Measurements from ENCODE around the gene LARGE1.
A peak's percentile ranks its signal among the peaks of the same experiment; 100 is the strongest.

The LARGE1 gene

DNA sequence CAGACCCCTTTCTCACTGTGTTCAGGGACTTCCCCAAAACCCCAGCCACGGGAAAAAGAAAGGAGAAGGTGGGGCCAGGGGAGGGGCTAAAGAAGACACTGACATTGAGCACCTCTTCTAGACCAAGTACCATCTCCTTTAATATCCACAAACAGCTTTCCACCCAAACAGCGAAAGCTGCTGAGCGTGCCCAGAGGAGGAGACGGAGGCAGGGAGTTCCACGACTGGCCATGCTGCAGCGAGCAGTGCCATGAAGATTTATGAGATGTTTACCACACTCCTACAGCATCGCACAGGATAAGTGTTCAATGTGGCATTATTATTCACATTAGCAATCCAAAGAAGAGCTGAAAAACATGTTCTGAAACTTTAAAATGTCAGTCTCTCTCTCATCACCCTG is 127.4 kb downstream of the LARGE1 start:
- peaks cover 0 to 4% of the 10 kb centered on the region in 2 donors for H3K9me3 ChIP-seq (ENCODE audit: control insufficient read depth in 1 of 2, low read length in 2 of 2)
- H3K27me3 ChIP-seq (ENCODE audit: low read depth, low read length) = no peaks in the 10 kb centered on the region
- peaks cover 0 to 13% of the 10 kb centered on the region in 2 donors for H3K4me1 ChIP-seq (ENCODE audit: control insufficient read depth in 1 of 2, insufficient read depth in 2 of 2, low read length in 2 of 2)
- peak overlapping the region; percentile 66 for H3K27ac ChIP-seq (ENCODE audit: low read length)
- no peaks in the 10 kb centered on the region for H3K36me3 ChIP-seq (ENCODE audit: control insufficient read depth in 1 of 2, insufficient read depth in 2 of 2, low read length in 2 of 2)
- peak overlapping the region in 1 of 2 donors; percentile 37 for H3K4me3 ChIP-seq (ENCODE audit: low read depth in 1 of 2, low read length in 2 of 2)

DNA sequence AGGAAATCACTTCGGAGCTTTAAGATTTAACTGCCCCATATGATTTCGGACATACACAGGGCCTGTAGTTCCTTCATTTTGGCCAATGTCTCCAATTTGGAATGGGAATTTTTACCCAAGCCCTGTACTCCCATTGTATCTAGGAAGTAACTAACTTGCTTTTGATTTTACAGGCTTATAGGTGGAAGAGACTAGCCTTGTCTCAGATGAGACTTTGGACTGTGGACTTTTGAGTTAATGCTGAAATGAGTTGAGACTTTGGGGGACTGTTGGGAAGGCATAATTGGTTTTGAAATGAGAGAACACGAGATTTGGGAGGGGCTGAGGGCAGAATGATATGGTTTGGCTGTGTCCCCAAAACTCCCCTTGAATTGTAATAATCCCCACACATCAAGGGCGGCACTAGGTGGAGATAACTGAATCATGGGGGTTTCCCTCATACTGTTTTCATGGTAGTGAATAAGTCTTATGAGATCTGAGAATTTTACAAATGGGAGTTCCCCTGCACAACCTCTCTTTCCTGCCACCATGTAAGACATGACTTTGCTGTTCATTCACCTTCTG is 130.5 kb downstream of the LARGE1 start:
- Histone ChIP-seq H3K27ac (ENCODE audit: low read length) (no peak overlapping the region), H3K4me1 (ENCODE audit: control insufficient read depth in 1 of 2, insufficient read depth in 2 of 2, low read length in 2 of 2) (peaks cover 0 to 22% of the 10 kb centered on the region in 2 donors), H3K27me3 (ENCODE audit: low read depth, low read length) (no peaks in the 10 kb centered on the region), H3K4me3 (ENCODE audit: low read depth in 1 of 2, low read length in 2 of 2) (no peak overlapping the region), H3K9me3 (ENCODE audit: control insufficient read depth in 1 of 2, low read length in 2 of 2) (peaks cover 0 to 4% of the 10 kb centered on the region in 2 donors), H3K36me3 (ENCODE audit: control insufficient read depth in 1 of 2, insufficient read depth in 2 of 2, low read length in 2 of 2) (no peaks in the 10 kb centered on the region)

DNA sequence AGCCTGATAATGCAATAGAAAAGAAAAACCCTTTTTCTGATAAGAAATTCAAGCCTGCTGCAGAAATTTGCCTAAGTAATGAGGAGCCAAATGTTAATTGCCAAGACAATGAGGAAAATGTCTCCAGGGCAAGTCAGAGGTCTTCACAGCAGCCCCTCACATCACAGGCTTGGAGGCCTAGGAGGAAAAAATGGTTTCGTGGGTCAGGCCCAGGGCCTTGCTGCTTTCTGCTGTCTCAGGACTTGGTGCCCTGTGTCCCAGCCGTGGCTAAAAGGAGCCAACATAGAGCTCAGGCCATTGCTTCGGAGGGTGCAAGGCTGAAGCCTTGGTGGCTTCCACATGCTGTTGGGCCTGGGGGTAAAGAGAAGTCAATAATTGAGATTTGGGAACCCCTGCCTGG is 131.3 kb downstream of the LARGE1 start:
- Histone ChIP-seq H3K27ac (ENCODE audit: low read length) (no peak overlapping the region), H3K27me3 (ENCODE audit: low read depth, low read length) (no peaks in the 10 kb centered on the region), H3K4me3 (ENCODE audit: low read depth in 1 of 2, low read length in 2 of 2) (no peak overlapping the region), H3K36me3 (ENCODE audit: control insufficient read depth in 1 of 2, insufficient read depth in 2 of 2, low read length in 2 of 2) (no peaks in the 10 kb centered on the region), H3K4me1 (ENCODE audit: control insufficient read depth in 1 of 2, insufficient read depth in 2 of 2, low read length in 2 of 2) (peaks cover 0 to 17% of the 10 kb centered on the region in 2 donors), H3K9me3 (ENCODE audit: control insufficient read depth in 1 of 2, low read length in 2 of 2) (peaks cover 0 to 4% of the 10 kb centered on the region in 2 donors)

DNA sequence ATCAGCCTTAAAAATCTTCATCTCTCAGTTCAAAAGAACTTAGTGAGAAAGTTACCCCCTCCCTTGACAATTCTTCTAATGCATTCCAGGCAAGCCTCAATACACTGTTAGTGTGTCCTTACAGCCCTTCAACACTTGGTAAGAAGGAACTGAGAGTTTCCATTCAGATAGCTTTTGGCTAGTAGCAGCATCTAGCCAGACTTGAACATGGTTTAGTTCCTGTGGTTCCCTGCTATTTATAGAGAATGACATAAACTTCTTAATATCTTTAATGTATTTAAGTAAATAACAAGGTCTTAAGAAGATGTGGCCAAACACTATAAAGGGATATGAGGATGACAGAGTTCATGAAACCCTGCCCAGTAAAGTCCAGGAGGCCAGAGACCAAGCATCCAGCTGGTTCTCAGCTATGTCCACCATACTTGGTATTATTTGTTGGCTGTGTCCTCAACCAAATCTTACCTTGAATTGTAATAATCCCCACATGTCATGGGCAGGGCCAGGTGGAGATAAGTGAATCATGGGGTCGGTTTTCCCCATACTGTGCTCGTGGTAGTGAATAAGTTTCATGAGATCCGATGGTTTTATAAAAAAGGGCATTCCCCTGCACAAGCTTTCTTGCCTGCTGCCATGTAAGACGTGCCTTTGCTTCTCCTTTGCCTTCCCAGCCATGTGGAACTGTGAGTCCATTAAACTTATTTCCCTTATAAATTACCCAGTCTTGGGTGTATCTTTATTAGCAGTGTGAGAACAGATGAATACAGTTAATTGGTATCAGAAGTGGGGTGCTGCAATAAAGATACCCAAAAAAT is 132.4 kb downstream of the LARGE1 start:
- Histone ChIP-seq H3K36me3 (ENCODE audit: control insufficient read depth in 1 of 2, insufficient read depth in 2 of 2, low read length in 2 of 2) (no peaks in the 10 kb centered on the region), H3K9me3 (ENCODE audit: control insufficient read depth in 1 of 2, low read length in 2 of 2) (peaks cover 0 to 4% of the 10 kb centered on the region in 2 donors), H3K4me3 (ENCODE audit: low read depth in 1 of 2, low read length in 2 of 2) (no peak overlapping the region), H3K27ac (ENCODE audit: low read length) (no peak overlapping the region), H3K4me1 (ENCODE audit: control insufficient read depth in 1 of 2, insufficient read depth in 2 of 2, low read length in 2 of 2) (peaks cover 0 to 9% of the 10 kb centered on the region in 2 donors), H3K27me3 (ENCODE audit: low read depth, low read length) (no peaks in the 10 kb centered on the region)

DNA sequence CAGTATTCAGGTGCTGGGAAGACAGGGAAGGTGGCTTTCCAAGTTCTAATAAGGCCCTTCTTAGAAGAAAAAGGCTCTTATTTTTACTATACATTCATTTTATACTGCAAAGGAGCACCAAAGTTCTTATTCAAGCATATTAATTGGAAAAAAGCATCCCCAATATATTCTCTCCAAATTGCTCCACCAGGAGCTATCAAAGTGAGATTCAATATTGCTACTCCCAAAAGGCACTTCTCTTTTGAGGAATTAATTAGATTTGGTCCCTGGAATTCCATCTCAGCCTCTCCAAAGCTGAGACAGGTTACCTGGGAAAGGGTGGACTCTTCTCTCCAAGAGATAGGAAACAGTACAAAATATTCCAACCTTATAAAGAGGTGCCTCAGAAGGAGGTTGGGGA is 134.1 kb downstream of the LARGE1 start:
- no peak overlapping the region for H3K4me3 ChIP-seq (ENCODE audit: low read depth in 1 of 2, low read length in 2 of 2)
- peaks cover 0 to 4% of the 10 kb centered on the region in 2 donors for H3K9me3 ChIP-seq (ENCODE audit: control insufficient read depth in 1 of 2, low read length in 2 of 2)
- H3K4me1 ChIP-seq (ENCODE audit: control insufficient read depth in 1 of 2, insufficient read depth in 2 of 2, low read length in 2 of 2) = peaks cover 0 to 9% of the 10 kb centered on the region in 2 donors
- H3K27ac ChIP-seq (ENCODE audit: low read length) = no peak overlapping the region
- no peaks in the 10 kb centered on the region for H3K27me3 ChIP-seq (ENCODE audit: low read depth, low read length)
- H3K36me3 ChIP-seq (ENCODE audit: control insufficient read depth in 1 of 2, insufficient read depth in 2 of 2, low read length in 2 of 2) = no peaks in the 10 kb centered on the region

DNA sequence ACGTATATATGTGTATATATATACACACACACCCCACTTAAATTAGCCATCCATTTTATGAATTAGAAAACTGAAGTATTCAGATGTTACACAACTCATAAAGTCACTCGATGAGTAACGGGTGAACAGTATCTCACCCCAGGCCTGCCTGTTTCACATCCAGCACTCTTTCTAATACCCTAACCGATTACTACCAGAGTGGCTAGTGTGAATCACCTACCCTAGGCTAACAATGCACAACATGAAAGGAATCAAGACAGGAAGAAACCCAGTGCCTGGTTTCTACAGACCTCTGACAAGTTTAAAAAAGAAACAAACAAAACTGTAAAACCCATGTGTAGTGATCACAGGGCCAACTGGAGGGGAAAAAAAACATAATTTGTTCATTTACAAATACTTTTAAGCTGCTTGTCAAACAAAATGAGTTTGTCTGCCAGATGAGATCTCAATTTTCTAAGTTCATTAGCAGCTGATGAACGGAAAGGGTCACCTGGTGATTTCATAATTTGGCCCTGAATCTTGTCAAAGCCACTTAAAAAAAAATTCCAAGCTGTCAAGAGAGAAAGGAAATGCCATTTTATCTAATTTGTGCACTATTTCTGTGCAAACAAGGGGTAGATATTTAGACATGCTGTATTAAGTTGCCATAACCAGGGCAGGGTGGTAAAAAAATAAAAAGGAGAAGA is 134.8 kb downstream of the LARGE1 start:
- H3K27me3 ChIP-seq (ENCODE audit: low read depth, low read length) = no peaks in the 10 kb centered on the region
- H3K9me3 ChIP-seq (ENCODE audit: control insufficient read depth in 1 of 2, low read length in 2 of 2) = peaks cover 0 to 4% of the 10 kb centered on the region in 2 donors
- no peak overlapping the region for H3K4me3 ChIP-seq (ENCODE audit: low read depth in 1 of 2, low read length in 2 of 2)
- no peaks in the 10 kb centered on the region for H3K36me3 ChIP-seq (ENCODE audit: control insufficient read depth in 1 of 2, insufficient read depth in 2 of 2, low read length in 2 of 2)
- H3K4me1 ChIP-seq (ENCODE audit: control insufficient read depth in 1 of 2, insufficient read depth in 2 of 2, low read length in 2 of 2) = peaks cover 0 to 9% of the 10 kb centered on the region in 2 donors
- H3K27ac ChIP-seq (ENCODE audit: low read length) = peak overlapping the region; percentile 10

DNA sequence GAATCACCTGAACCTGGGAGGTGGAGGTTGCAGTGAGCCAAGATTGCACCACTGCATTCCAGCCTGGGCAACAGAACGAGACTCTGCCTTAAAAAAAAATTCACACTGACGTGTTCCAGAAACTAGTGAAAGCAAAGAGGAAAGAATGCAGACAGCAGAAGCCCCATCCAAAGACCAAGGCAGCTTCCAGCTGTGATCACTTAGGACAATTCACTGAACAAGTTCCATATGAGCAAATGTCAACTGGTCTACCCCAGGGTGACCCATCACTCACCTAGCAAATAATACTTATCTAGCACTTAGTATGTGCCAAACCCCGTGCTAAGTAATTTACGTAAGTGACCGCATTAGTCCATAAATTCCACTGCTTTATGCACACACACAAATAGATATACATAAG is 138.9 kb downstream of the LARGE1 start:
- no peaks in the 10 kb centered on the region for H3K27me3 ChIP-seq (ENCODE audit: low read depth, low read length)
- peaks cover 0 to 9% of the 10 kb centered on the region in 2 donors for H3K4me1 ChIP-seq (ENCODE audit: control insufficient read depth in 1 of 2, insufficient read depth in 2 of 2, low read length in 2 of 2)
- H3K36me3 ChIP-seq (ENCODE audit: control insufficient read depth in 1 of 2, insufficient read depth in 2 of 2, low read length in 2 of 2) = no peaks in the 10 kb centered on the region
- H3K9me3 ChIP-seq (ENCODE audit: control insufficient read depth in 1 of 2, low read length in 2 of 2) = no peaks in the 10 kb centered on the region
- H3K27ac ChIP-seq (ENCODE audit: low read length) = no peak overlapping the region
- H3K4me3 ChIP-seq (ENCODE audit: low read depth in 1 of 2, low read length in 2 of 2) = no peak overlapping the region

DNA sequence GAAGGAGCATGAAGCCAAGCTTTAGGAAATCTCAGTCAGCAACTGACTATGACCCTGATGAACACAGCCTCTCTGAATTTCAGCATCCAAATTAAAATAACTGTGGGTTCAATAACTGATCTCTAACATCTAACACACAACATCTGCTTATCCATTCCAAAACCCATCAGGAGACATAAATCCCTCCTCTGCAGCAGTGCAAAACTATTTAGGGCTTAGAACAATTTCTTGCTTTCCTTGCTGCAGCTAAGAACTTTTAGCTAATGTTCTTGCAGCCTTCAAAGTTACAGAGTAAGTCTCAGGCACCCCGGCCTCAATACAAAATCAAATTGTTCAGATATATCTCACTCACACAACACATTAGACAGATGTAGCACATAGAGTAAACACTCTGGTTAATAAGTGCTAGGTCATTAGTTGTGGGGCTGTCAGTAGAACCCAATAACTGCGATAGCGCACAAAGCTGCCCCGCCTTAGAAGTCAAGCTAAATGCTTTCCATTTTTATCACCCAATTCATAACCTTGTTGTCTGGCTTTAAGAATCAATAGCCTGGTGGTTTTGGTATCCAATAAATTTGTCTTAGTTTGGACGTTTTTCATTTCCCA is 139.6 kb downstream of the LARGE1 start:
- no peak overlapping the region for H3K4me3 ChIP-seq (ENCODE audit: low read depth in 1 of 2, low read length in 2 of 2)
- H3K36me3 ChIP-seq (ENCODE audit: control insufficient read depth in 1 of 2, insufficient read depth in 2 of 2, low read length in 2 of 2) = no peaks in the 10 kb centered on the region
- no peaks in the 10 kb centered on the region for H3K27me3 ChIP-seq (ENCODE audit: low read depth, low read length)
- no peak overlapping the region for H3K27ac ChIP-seq (ENCODE audit: low read length)
- peaks cover 0 to 1% of the 10 kb centered on the region in 2 donors for H3K4me1 ChIP-seq (ENCODE audit: control insufficient read depth in 1 of 2, insufficient read depth in 2 of 2, low read length in 2 of 2)
- H3K9me3 ChIP-seq (ENCODE audit: control insufficient read depth in 1 of 2, low read length in 2 of 2) = no peaks in the 10 kb centered on the region

DNA sequence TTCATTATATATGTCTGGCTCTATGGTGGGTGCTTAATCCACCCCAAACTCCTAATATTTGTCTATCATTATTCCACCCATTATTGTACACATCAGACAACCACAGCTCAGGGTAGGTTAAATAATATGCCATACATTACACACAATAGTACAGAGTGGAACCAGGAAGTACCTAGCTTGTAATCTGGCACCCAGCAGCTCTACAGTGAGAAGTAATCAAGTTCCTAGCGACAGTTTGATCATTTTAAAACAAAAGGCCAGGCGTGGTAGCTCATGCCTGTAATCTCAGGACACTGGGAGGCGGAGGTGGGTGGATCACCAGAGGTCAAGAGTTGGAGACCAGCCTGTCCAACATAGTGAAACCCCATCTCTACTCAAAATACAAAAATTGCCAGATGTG is 141.0 kb downstream of the LARGE1 start:
- H3K4me1 ChIP-seq (ENCODE audit: control insufficient read depth in 1 of 2, insufficient read depth in 2 of 2, low read length in 2 of 2) = no peaks in the 10 kb centered on the region
- no peak overlapping the region for H3K27ac ChIP-seq (ENCODE audit: low read length)
- H3K27me3 ChIP-seq (ENCODE audit: low read depth, low read length) = no peaks in the 10 kb centered on the region
- no peak overlapping the region for H3K4me3 ChIP-seq (ENCODE audit: low read depth in 1 of 2, low read length in 2 of 2)
- H3K36me3 ChIP-seq (ENCODE audit: control insufficient read depth in 1 of 2, insufficient read depth in 2 of 2, low read length in 2 of 2) = no peaks in the 10 kb centered on the region
- H3K9me3 ChIP-seq (ENCODE audit: control insufficient read depth in 1 of 2, low read length in 2 of 2) = no peaks in the 10 kb centered on the region

DNA sequence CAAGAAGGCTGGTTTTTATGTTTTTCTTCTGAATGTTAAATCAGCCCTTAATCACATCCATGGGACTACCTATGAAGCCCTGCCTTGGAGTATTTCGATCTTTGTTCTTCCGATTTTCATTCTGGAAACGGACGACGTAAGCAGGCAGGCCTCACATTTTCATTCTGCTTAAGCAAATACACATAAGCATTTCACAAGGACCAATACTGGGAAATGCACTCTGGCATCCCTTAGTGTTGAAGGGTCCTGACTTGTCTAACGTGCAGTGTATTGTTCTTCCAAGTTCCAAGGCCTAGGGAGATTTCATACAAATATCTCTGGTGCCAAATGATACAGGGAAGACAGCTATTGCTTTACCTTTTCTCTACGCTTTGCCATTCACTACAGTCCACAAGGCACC is 143.8 kb downstream of the LARGE1 start:
- H3K4me1 ChIP-seq (ENCODE audit: control insufficient read depth in 1 of 2, insufficient read depth in 2 of 2, low read length in 2 of 2) = no peaks in the 10 kb centered on the region
- no peak overlapping the region for H3K4me3 ChIP-seq (ENCODE audit: low read depth in 1 of 2, low read length in 2 of 2)
- H3K9me3 ChIP-seq (ENCODE audit: control insufficient read depth in 1 of 2, low read length in 2 of 2) = no peaks in the 10 kb centered on the region
- H3K27me3 ChIP-seq (ENCODE audit: low read depth, low read length) = no peaks in the 10 kb centered on the region
- H3K27ac ChIP-seq (ENCODE audit: low read length) = no peak overlapping the region
- H3K36me3 ChIP-seq (ENCODE audit: control insufficient read depth in 1 of 2, insufficient read depth in 2 of 2, low read length in 2 of 2) = no peaks in the 10 kb centered on the region

DNA sequence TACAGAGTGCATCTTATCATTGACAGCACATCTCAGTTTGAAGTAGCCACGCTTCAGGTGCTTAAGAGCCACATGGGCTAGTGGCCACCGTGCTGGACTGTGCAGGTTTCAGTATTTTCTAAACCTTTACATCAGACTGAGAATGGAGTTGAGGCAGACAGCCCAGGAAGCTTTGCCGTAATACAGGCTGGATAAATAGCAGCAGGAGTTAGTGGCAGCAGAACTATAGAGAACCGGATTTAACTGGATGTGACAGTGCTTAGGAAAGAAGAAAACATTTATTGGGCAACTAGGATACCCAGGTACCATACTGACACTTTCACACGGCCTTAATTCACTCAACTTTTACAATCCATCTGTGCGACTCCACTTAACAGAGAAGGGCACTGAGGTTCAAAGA is 145.5 kb downstream of the LARGE1 start:
- Histone ChIP-seq H3K27ac (ENCODE audit: low read length) (no peak overlapping the region), H3K9me3 (ENCODE audit: control insufficient read depth in 1 of 2, low read length in 2 of 2) (no peaks in the 10 kb centered on the region), H3K4me3 (ENCODE audit: low read depth in 1 of 2, low read length in 2 of 2) (no peak overlapping the region), H3K27me3 (ENCODE audit: low read depth, low read length) (no peaks in the 10 kb centered on the region), H3K36me3 (ENCODE audit: control insufficient read depth in 1 of 2, insufficient read depth in 2 of 2, low read length in 2 of 2) (no peaks in the 10 kb centered on the region), H3K4me1 (ENCODE audit: control insufficient read depth in 1 of 2, insufficient read depth in 2 of 2, low read length in 2 of 2) (no peaks in the 10 kb centered on the region)
